Limb (tissue), 2 donors: Measurements from ENCODE around the gene KLHL15.

Experiments
- DNase-seq, 2 donors: peaks; one replicate each; pipeline ENCODE4 v3.0.0-alpha.2; 2016; ENCODE audit errors: extremely low spot score in 2 of 2

KLHL15 gene

DNA sequence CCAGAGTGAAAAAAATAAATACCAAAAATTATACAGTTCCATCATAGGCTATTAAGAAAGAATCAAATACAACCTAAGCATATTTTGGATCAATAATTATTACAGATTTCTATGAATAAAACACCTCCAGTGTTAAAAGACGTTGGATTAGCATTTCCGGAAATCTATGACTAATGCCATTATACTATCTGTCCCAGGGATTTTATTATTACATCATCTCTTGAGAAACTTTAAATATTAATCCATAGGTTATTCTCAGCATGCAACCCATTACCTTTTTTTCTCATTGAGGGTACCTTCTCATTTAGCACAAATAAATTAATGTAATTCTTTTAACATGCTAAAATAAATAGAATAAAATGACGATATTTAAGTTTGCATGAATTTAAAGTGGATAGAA lies 74.6 kb downstream of the KLHL15 start:
- DNase-seq, result no peak

DNA sequence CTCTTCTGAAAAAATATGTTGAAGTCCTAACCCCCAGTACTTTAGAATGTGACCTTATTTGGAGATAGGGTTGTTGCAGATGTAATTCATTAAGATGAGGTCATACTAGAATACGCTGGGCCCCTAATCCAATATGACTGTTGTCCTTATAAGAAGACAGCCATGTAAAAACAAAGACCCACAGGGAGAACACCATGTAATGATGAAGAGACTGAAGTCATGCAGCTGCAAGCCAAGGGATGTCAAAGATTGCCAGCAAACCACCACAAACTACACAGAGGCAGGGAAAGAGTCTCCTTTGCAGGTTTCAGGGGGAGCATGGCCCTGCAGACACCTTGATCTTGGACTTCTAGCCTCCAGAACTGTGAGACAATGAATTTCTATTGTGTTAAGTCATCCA lies 81.8 kb downstream of the KLHL15 start:
- DNase-seq, result no peak

DNA sequence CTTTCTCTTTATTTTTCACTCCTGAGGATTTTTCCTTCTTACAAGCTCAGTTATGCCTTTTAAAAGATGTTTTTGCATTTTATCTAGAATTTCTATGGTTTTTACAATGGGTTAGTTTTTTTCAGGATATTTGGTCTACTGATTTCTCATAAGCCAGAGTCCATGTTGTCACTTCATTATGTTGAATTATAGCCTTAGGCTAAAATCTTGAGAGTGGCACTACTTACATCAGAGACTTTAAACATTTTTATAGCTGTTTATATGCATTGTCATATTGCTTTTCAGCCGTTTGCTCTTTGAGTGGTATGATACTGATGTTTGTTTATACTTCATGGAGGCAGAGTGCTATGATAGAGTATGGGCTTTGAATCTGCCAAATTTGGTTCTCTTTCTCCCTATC lies 82.8 kb downstream of the KLHL15 start:
- no peak for DNase-seq

- no peak for DNase-seq
Observed at GRCh38 chrX:23939203-23939602, 87.8 kb downstream of the KLHL15 start.

DNA sequence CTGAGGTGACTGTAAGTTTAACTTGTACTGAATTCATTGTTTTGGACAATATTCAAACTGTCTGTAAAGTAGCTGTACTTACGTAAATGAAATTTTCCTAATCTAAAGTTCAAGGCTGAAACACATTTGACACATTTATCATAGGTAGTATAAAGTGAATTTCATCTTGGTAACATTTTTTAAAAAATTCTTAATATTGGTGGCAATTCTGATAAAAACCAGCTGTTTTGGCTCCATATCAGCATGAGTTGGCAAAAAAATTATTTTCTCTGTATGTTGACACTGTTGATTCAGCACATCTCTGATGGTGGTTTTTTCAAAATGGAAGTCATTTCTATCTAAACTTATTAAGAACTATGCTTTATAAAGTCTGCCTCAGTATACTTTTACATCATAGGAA lies 88.3 kb downstream of the KLHL15 start:
- no peak for DNase-seq

DNA sequence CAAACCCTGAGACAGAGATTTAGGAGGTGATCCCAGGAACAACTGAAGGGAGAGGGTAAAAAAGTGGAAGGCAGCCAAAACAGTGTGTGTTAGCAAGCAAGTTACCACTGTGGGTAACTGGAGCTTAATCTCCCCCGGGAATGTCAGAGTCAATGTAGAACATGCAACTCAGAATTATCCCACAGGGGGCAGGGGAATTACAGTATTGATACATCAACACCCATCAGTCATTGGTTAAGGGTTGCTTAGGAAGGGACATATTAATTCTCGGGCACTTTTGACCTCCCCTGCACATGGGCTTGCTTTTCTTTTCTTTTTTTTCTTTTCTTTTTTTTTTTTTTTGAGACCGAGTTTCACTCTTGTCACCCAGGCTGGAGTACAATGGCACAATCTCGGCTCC lies 89.9 kb downstream of the KLHL15 start:
- no peak for DNase-seq

GRCh38 chrX:23936180-23936579 lies 90.8 kb downstream of the KLHL15 start:
- no peak for DNase-seq

DNA sequence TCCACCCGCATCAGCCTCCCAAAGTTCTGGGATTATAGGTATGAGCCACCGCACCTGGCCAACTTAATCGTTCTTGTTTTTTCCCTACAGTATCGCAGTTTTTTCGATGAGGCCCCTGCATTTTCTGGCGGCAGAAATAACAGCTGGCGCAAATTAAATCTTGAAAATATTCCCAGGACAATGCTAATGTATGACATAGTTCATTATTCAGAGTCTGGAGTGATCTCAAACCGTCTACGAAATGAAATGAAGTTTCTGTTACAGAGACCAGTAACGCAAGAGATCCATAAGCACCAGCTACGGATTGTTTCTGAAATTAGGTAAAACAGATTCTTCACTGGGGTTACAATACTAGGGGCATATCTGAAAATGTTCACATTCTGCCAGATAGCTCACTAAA lies 91.9 kb downstream of the KLHL15 start:
- DNase-seq, result no peak
